ENCODE data around the gene SLC17A8. TPM values are rescaled to one million over a fixed set of nuclear protein-coding genes. Genes with fewer than 3 reads are reported as not detected.

SLC17A8 gene
- total RNA-seq, result not detected in 2 replicates

GRCh38 chr12:100356644-100357223, at the start of gene SLC17A8:
SLC17A8 (plus strand) TSS chr12:100357074; CDS start chr12:100357392, 318 bp downstream.

Other genes starting within 250 kb of the SLC17A8 start
- gene BLTP3B, start 214.2 kb upstream of the SLC17A8 start, total RNA-seq, result 44.2 and 52.9 TPM in 2 replicates
- 14.3 and 15.8 TPM in 2 replicates for gene ACTR6, start 156.3 kb upstream of the SLC17A8 start, total RNA-seq
- 0.49 TPM in 2 replicates for gene DEPDC4, start 90.0 kb upstream of the SLC17A8 start, total RNA-seq
- 54.7 and 61.2 TPM in 2 replicates for gene SCYL2, start 89.9 kb upstream of the SLC17A8 start, total RNA-seq
- not detected in 2 replicates for gene NR1H4, start 116.8 kb downstream of the SLC17A8 start, total RNA-seq
- gene GAS2L3, start 216.6 kb downstream of the SLC17A8 start, total RNA-seq, result 19.4 and 24.5 TPM in 2 replicates